Measurements from ENCODE around the gene GAN.

DNA sequence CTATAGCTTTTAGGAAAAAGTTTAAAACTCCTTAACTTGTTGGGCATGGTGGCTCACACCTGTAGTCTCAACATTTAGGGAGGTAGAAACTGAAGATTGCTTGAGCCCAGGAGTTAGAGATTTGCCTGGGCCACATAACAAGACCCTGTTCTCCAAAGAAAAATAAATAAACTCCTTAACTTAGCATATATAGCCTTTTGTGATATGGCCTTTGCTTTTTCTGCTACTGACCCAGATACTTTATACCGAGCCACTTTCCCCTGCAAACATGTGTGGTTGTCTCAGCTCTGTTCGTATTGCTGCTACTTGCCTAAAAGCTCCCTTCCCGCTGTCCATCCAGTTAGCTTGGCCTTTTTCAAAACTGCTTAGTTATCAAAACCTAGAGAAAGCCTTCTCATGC is 51.0 kb downstream of the GAN start:
- TF ChIP-seq CTCF (IDR thresholded peaks at IDR 0.05), result no peak
- TF ChIP-seq POLR2AphosphoS5 (IDR thresholded peaks at IDR 0.05), result no peak
- TF ChIP-seq EP300 (IDR thresholded peaks at IDR 0.05), result no peak
- TF ChIP-seq POLR2A (IDR thresholded peaks at IDR 0.05), result no peak

All from gastroesophageal sphincter (tissue), 3 donors.